ENCODE data around the gene FAM72D. TPM values are rescaled to one million over a fixed set of nuclear protein-coding genes. Genes with fewer than 3 reads are reported as not detected.
"Not testable (repeated sequence)": the region's sequence is repeated elsewhere in the genome, so short reads cannot be mapped to it uniquely, and the experiment has no call there.

Gene FAM72D
- polyA plus RNA-seq (2013, experiment 1 of 2; ENCODE audit: insufficient read length): 1.2 TPM
- 1.6 TPM for polyA plus RNA-seq (2013, experiment 2 of 2; ENCODE audit: insufficient read length)

DNA sequence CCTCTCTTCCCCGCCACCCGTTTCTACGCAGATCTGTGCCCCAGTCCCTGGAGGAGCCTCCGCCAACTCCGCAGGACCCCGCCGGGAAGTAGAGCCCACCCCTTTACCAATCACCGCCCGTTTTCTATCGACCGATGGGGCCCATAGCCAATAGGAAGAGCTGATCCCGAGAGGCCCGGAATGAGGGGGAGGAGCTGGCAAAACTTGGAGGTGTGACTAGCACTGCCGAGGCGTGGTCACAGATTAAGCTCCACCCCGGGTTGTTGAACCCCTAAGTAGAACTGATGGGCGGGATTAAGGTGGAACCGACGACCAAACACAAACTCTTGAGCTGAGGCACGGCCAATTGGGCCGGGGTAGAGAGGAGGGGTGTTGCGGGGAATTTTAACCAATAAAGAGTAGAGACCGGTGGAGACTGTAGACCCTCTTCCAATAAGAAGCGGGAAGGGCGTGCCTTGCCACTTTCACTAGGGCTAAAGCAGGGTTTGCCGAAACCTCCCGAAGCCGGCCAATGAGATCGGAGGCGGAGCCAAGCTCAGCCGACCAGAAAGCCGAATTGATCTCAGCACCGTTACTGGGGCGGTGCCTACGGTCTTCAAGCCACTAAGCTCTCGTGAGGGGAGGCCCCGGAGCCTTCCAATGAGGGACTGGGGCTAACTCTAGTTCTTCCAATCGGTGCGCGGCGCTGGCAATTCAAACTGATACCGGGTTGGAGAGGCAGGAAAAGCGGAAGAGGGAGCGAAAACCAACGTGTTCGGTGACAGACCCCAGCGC lies at the start of gene FAM72D, which contains the start of gene SRGAP2B:
Gene FAM72D, plus strand, starts transcription at position 691 of the 774 bp plus-strand sequence. CDS start 874 bp downstream, outside the sequence.
Gene SRGAP2B, minus strand, starts transcription at position 45 of the 774 bp plus-strand sequence. CDS start 2,427 bp downstream, outside the sequence.
- not testable (repeated sequence) for DNase-seq

DNA sequence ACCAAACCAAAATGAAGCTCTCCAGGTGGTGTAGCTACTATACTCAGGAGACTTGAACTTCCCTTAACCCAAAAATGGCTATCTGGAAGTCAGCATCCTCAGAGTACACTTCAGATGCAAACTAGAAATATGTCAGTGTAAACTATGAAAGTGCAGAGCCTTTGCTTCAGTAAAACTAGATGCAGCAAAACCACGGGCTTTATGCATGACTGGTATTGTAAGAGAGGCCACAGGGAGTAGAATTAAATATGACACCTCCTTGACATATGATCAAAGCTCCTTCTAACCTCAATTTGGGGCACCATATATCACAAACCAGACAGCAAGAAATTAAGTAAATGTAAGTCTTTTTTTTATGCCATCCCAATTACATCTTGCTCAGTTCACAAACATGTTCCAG lies 48.2 kb upstream of the FAM72D start:
- not testable (repeated sequence) for DNase-seq

DNA sequence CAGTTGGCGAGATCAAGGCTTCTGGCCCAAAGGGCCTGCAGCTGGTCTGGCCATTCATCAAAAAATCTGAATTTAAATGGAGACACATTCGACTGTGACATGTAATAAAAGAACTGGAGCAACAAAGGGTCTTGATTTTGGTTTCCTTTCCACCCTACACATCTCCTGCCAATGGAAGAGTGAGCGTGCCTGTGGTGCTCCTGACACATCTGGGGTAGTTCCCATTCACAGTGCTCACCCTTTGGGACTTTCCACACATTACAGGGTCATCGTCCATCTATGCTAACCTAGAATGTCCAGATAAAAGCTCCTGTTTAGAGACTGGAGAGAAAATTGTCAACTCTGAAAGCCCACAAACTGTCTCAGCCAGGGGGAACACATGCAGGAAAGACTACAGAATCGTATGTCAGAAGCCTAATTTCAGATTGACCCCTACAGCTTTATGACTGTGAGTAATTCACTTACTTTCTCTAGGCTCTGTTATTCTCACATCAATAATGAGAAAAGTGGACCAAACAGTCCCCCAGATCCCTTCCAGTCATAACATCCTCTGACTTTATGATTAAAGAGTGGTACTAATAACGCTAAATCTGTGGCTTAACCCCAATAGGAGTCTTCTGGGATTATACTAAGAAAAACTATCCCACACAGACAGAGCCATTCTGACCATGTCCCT lies 47.5 kb upstream of the FAM72D start:
- DNase-seq: not testable (repeated sequence)

DNA sequence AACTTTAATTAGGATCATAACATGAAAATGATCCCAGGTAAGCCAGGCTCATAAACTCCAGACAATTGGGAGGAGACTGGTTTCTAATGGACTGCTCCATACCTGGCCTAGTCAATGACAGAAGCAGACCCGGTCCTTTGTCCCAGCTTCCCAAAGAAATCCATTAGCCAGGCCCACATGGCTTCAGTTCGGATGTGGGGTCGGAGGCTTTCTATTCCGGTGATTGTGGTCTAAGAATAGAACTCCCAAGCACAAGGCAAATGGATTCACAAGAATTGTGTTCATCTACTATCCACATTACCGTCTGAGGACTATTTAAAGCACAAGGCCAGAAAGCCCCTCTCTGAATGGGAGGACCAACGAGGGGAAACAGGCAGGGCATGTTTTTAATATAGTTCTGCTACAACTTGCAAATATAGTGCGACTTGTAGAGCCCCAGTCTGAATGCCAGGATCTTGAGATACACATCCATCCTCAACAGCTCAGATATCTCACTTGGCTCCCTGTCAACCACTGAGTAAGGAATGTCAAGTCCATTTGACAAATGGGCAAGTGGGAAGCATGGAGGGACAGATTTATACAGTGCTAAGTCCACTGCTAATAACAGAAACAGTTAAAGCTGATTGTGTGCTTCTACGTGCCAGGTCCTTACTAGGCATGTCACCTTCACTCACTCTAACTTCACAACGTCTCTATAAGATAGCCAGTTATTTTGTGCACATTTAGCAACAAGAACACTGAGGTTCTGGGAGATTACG lies 43.6 kb upstream of the FAM72D start:
- DNase-seq: not testable (repeated sequence)

GRCh38 chr1:145053428-145053827 lies 42.3 kb upstream of the FAM72D start:
- DNase-seq: not testable (repeated sequence)

- not testable (repeated sequence) for DNase-seq
Observed at GRCh38 chr1:145055217-145055760, 40.5 kb upstream of the FAM72D start.

GRCh38 chr1:145058184-145058583 lies 37.6 kb upstream of the FAM72D start:
- not testable (repeated sequence) for DNase-seq

- not testable (repeated sequence) for DNase-seq
Observed at GRCh38 chr1:145063285-145063684, 32.5 kb upstream of the FAM72D start.

GRCh38 chr1:145063941-145064648 lies 31.7 kb upstream of the FAM72D start:
- not testable (repeated sequence) for DNase-seq

DNA sequence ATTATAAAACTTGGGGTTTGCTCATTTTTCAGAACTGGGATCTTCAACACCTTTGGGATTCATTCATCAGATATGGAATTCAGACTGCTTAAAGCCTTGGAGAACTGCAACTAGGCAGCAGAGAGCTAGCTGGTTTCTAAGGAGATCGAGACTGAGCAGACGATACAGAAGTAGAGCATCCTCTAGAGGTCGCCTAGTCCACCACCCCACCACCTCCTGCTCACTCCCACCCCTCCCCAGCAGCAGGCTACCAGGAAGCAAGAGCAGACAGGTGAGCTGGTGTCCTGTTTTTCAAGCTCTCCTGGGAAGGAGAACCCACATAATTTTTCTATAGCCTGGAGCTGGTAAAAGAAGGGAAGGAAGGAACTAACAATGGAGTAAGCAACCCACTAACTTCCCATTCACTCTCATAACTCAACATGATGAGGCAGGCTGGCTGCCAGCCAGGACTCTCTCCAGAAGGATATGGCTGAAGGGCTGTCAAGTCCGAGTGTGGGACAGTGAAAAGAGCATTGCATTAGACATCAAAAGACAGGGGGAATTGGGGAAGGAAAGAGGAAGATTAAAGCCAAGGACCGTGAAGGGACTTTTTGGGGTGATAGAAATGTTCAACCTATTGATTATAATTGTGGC lies 30.5 kb upstream of the FAM72D start:
- DNase-seq: not testable (repeated sequence)

DNA sequence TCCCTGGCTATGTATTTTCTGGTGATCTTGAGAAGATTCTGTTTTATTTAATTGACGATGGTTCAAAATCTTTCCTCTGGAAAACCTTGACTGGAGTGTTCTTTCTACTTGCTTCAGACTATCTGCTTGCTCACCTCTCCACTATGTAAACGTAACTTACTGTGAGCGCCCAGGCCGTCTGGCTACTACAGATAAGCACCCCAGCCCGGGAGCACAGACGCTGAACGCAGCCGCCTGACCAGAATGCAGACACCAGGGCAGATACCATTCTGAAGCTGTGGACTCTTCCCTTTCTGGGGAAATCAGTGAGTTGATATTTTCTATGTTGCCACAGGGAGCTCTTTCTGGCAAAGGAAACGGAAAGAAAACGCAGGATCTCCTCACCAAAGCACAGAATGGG lies 29.3 kb upstream of the FAM72D start:
- DNase-seq: not testable (repeated sequence)

DNA sequence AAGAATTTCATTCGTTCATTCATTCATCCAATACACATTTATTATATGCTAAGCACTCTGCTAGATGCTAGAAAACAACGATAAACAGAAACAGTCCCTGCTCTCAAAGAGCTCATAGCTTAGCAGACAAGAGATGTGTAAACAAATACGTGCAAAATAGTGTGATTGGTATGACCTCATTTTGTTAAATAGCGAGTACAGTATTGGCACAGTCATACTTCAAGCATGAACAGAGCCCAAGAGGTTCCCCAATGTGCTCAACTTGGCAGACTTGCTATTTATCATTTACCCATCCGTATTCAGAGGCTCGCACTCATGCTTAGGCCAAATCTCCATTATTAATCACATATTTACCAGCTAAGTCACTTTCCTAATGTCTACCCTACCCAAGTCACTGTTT lies 24.2 kb upstream of the FAM72D start:
- DNase-seq: not testable (repeated sequence)

GRCh38 chr1:145074021-145074559 lies 21.7 kb upstream of the FAM72D start:
- DNase-seq: not testable (repeated sequence)

- DNase-seq: not testable (repeated sequence)
Observed at GRCh38 chr1:145076877-145077276, 18.9 kb upstream of the FAM72D start.

- DNase-seq: not testable (repeated sequence)
Observed at GRCh38 chr1:145077872-145078786, 17.6 kb upstream of the FAM72D start.

- not testable (repeated sequence) for DNase-seq
Observed at GRCh38 chr1:145078787-145079370, 16.9 kb upstream of the FAM72D start.

GRCh38 chr1:145079737-145080136 lies 16.0 kb upstream of the FAM72D start:
- DNase-seq: not testable (repeated sequence)

GRCh38 chr1:145080193-145080592 lies 15.6 kb upstream of the FAM72D start:
- DNase-seq: not testable (repeated sequence)

All from fibroblast of skin of abdomen (primary cell).